HG03135 (cell line): ENCODE measurements around the gene ZNF69.
"Not testable (repeated sequence)": the region's sequence is repeated elsewhere in the genome, so short reads cannot be mapped to it uniquely, and the experiment has no call there.

Experiments
- ATAC-seq: cut with Tn5 transposase; IDR thresholded peaks from one replicate; pipeline ENCODE4 v1.9.1; 2021; ENCODE audit warnings: mild to moderate bottlenecking, moderate library complexity; ENCODE audit not compliant: unreplicated experiment

Gene ZNF69

DNA sequence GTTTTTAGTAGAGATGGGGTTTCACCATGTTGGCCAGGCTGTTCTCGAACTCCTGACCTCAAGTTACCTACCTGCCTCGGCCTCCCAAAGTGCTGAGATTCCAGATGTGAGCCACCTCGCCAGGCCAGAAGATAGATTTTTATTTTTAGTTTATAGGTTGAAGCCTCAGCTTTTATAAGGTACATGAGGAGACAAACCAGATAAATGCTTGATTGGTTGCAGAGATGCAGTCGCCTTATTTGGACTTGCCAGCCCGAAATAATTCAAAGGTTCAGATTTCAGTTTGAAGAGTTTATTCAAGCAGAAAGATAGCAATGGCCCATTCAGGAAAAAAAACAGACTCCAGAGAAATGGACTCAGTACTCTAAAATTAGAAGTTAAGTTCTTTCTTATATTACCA lies 3.1 kb downstream of the ZNF69 start:
- ATAC-seq = no peak

- ATAC-seq = no peak
Observed at GRCh38 chr19:11894851-11895250, 7.3 kb downstream of the ZNF69 start.

- ATAC-seq = no peak
Observed at GRCh38 chr19:11902228-11902627, 14.6 kb downstream of the ZNF69 start.

GRCh38 chr19:11905928-11906327 lies 18.3 kb downstream of the ZNF69 start:
- ATAC-seq = no peak

DNA sequence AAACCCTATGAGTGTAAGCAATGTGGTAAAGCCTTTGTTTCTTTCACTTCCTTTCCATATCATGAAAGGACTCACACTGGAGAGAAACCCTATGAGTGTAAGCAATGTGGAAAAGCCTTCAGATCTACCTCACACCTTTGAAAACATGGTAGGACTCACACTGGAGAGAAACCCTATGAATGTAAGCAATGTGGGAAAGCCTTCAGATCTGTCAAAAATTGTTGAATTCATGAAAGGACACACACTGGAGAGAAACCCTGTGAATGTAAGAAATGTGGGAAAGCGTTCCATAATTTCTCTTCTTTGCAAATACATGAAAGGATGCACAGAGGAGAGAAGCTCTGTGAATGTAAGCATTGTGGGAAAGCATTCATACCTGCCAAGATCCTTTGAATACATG lies 24.4 kb downstream of the ZNF69 start:
- ATAC-seq = not testable (repeated sequence)

- not testable (repeated sequence) for ATAC-seq
Observed at GRCh38 chr19:11914417-11915051, 27.0 kb downstream of the ZNF69 start.

DNA sequence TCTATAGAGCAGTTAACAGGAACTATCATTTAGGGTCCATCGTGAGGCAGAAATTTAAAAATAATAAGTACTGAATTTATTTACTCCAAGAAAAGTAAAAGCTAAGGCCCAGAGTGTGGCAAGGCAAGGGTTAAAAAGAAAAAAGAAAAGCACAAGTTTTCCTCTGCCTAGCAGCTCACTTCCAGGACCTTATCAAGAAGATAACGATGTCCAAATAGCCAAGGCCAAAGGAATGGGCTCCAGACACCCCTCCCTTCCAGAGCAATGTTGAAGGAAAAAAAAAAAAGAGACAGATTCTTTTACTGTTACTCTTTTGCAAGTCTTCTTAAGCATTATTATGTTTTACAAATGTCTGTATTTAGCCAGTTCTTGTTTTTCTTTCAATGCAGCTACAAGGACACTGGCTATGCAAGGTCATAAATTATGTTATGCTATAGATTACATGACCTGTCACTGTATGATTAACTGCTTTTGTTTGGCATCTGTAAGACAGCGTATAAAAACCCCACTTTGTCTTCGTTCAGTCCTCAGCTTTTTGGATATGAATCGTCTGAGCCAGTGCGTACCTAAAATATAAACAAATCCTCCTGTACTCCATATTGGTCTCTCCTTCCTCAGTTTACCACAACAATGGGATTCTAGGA lies 34.4 kb downstream of the ZNF69 start:
- no peak for ATAC-seq

- peak; percentile 85 for ATAC-seq
Observed at GRCh38 chr19:11924886-11925650, 37.5 kb downstream of the ZNF69 start, which contains the start of gene ZNF700. Gene ZNF700 (plus strand): TSS chr19:11925107. CDS start chr19:11925211, 104 bp downstream.

- ATAC-seq = peak; percentile 6
Observed at GRCh38 chr19:11925651-11926187, 38.1 kb downstream of the ZNF69 start.

GRCh38 chr19:11927227-11927626 lies 39.6 kb downstream of the ZNF69 start:
- no peak for ATAC-seq

GRCh38 chr19:11931051-11931450 lies 43.5 kb downstream of the ZNF69 start:
- ATAC-seq = no peak

- no peak for ATAC-seq
Observed at GRCh38 chr19:11931513-11931912, 43.9 kb downstream of the ZNF69 start.

- ATAC-seq = not testable (repeated sequence)
Observed at GRCh38 chr19:11935829-11936228, 48.2 kb downstream of the ZNF69 start.

- ATAC-seq = not testable (repeated sequence)
Observed at GRCh38 chr19:11938383-11938782, 50.8 kb downstream of the ZNF69 start.

GRCh38 chr19:11941361-11941887 lies 53.8 kb downstream of the ZNF69 start:
- not testable (repeated sequence) for ATAC-seq

- ATAC-seq = no peak
Observed at GRCh38 chr19:11942008-11942842, 54.6 kb downstream of the ZNF69 start.

DNA sequence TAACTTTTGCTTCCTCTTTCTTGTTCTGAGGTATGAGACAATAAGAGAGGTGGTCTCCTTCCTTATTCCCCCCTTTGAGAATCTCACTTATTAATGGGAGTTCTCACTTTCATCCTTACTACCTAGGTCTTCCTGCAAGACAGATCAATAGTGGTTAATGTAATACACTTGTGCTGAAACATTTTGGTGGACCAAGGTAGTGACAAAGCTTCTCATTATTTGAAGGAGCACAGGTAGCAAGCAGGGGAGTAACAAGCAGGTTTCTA lies 55.2 kb downstream of the ZNF69 start:
- no peak for ATAC-seq

GRCh38 chr19:11944656-11945055 lies 57.1 kb downstream of the ZNF69 start:
- no peak for ATAC-seq

GRCh38 chr19:11948646-11949045 lies 61.1 kb downstream of the ZNF69 start:
- no peak for ATAC-seq

DNA sequence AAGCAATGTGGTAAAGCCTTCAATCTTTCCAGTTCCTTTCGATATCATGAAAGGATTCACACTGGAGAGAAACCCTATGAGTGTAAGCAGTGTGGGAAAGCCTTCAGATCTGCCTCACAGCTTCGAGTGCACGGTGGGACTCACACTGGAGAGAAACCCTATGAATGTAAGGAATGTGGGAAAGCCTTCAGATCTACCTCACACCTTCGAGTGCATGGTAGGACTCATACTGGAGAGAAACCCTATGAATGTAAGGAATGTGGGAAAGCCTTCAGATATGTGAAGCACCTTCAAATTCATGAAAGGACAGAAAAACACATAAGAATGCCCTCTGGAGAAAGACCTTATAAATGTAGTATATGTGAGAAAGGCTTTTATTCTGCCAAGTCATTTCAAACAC lies 61.6 kb downstream of the ZNF69 start:
- ATAC-seq = no peak

GRCh38 chr19:11949614-11950080 lies 62.1 kb downstream of the ZNF69 start:
- ATAC-seq = not testable (repeated sequence)
